Effector memory CD4-positive, alpha-beta T cell (primary cell): ENCODE results near the gene ZNF697.
A peak's percentile ranks its signal among the peaks of the same experiment; 100 is the strongest.
"Not testable (repeated sequence)": the region's sequence is repeated elsewhere in the genome, so short reads cannot be mapped to it uniquely, and the experiment has no call there.

Source experiments
- DNase-seq, 3 donors: peaks; one replicate each; pipeline ENCODE4 v3.0.0-alpha.2; 2020
- H3K27ac ChIP-seq: 2 replicates; pipeline ENCODE4 v1.7.0; 2013; ENCODE audit warnings: mild to moderate bottlenecking, low read length, moderate library complexity; ENCODE audit not compliant: insufficient read depth, poor library complexity, severe bottlenecking
- H3K27me3 ChIP-seq: replicated peaks from 2 replicates; pipeline ENCODE4 v1.7.0; 2013; ENCODE audit warnings: mild to moderate bottlenecking, low read length; ENCODE audit not compliant: insufficient read depth, control insufficient read depth, poor library complexity, severe bottlenecking
- H3K36me3 ChIP-seq: 2 replicates; pipeline ENCODE4 v1.7.0; 2013; ENCODE audit warnings: mild to moderate bottlenecking, low read length, moderate library complexity; ENCODE audit not compliant: control insufficient read depth, insufficient read depth
- H3K4me1 ChIP-seq: 2 replicates; pipeline ENCODE4 v1.7.0; 2013; ENCODE audit warnings: low read length, mild to moderate bottlenecking; ENCODE audit not compliant: control insufficient read depth, insufficient read depth, poor library complexity, severe bottlenecking
- H3K4me3 ChIP-seq: 2 replicates; pipeline ENCODE4 v1.7.0; 2013; ENCODE audit warnings: low read length, low read depth, mild to moderate bottlenecking; ENCODE audit not compliant: insufficient read depth, poor library complexity, severe bottlenecking
- H3K9me3 ChIP-seq: 2 replicates; pipeline ENCODE4 v1.7.0; 2013; ENCODE audit warnings: mild to moderate bottlenecking, low read length, moderate library complexity; ENCODE audit not compliant: control insufficient read depth
- total RNA-seq, 3 donors: gene quantifications; one replicate each; lab custom pipeline; 2026; lab: John Stamatoyannopoulos, UW

The ZNF697 gene
- total RNA-seq: 0 to 0.17 (median 0) reads per million in 3 donors

DNA sequence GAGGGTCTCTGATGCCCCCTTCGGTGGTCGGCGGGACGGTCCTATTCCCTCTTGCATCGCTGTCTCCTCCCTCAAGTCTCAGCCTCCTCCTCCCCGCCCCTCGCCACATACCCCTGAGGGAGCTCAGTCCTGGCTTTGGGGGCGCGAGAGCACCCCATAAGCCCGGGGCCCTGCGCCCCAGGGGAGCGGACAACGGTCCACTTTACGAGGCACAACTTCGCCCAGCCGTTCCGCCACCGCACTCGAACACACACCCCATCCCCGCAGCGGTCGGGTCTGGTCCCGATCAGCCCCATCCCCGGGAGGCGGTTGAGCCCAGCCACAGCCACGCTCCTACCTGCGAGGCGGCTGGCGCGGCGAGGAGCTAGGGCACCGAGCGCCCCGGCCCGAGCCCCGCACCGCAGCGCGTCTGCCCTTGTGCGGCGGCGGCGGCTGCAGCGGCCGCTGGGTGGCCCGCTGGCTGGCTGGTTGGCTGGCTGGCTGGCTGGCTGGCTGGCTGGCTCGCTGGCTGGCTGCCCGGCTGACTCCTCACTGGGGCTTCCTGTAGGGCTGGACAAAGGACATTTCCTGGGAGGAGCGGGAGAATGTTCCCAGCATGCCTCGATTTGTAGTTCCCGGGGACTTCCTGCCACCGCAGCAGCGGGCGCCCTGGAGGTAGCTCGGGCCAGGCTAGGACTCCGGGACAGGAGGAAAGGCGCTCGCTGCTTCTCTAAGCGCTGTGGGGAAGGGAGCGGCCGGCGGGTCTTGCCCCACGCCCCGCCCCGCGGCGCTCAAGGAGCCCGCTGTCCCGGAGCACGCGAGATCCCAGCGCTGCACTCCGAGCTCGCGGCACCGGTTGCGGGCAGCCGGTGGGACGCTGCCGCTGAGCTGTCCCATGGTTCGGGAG lies at the start of gene ZNF697:
Gene ZNF697, minus strand, starts transcription at position 533 of the 886 bp plus-strand sequence. CDS start 22,166 bp downstream, outside the sequence.
- no peaks in the 10 kb centered on the region for H3K36me3 ChIP-seq
- no peaks in the 10 kb centered on the region for H3K9me3 ChIP-seq
- H3K27ac ChIP-seq: no peak within 1 kb of the TSS
- H3K4me1 ChIP-seq: no peaks in the 10 kb centered on the region
- H3K27me3 ChIP-seq: peaks cover 28% of the 10 kb centered on the region
- DNase-seq: no peak
- peak within 1 kb of the TSS; percentile 37 for H3K4me3 ChIP-seq

- DNase-seq: no peak
- H3K27ac ChIP-seq: no peak overlapping the region
- no peaks in the 10 kb centered on the region for H3K27me3 ChIP-seq
- H3K4me1 ChIP-seq: no peaks in the 10 kb centered on the region
- H3K36me3 ChIP-seq: no peaks in the 10 kb centered on the region
- H3K9me3 ChIP-seq: peaks cover 6% of the 10 kb centered on the region
- H3K4me3 ChIP-seq: no peak overlapping the region
These were observed 49.5 kb upstream of the ZNF697 start for GRCh38 chr1:119697598-119697997.

DNA sequence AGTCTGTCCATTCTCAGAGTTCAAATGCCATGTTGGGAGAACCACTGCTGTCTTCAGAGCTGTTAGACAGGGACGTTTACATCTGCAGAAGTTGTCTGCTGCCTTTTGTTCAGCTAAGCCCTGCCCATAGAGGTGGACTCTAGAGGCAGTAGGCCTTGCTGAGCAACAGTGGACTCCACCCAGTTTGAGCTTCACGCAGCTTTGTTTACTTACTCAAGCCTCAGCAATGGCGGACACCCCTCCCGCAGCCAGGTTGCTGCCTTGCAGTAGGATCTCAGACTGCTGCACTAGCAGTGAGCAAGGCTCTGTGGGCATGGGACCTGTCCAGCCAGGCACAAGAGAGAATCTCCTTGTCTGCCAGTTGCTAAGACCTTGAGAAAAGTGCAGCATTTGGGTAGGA lies 48.8 kb upstream of the ZNF697 start:
- not testable (repeated sequence) for H3K27ac ChIP-seq, H3K4me1 ChIP-seq, H3K4me3 ChIP-seq, H3K27me3 ChIP-seq, H3K36me3 ChIP-seq, DNase-seq, H3K9me3 ChIP-seq

GRCh38 chr1:119689511-119689910 lies 41.4 kb upstream of the ZNF697 start:
- Histone ChIP-seq H3K4me1 (no peaks in the 10 kb centered on the region), H3K4me3 (no peak overlapping the region), H3K27me3 (no peaks in the 10 kb centered on the region), H3K9me3 (no peaks in the 10 kb centered on the region), H3K27ac (no peak overlapping the region), H3K36me3 (no peaks in the 10 kb centered on the region)
- no peak for DNase-seq

- Histone ChIP-seq H3K4me1 (no peaks in the 10 kb centered on the region), H3K36me3 (no peaks in the 10 kb centered on the region), H3K4me3 (no peak overlapping the region), H3K27ac (no peak overlapping the region), H3K9me3 (no peaks in the 10 kb centered on the region), H3K27me3 (no peaks in the 10 kb centered on the region)
- no peak for DNase-seq
These were observed 40.7 kb upstream of the ZNF697 start for GRCh38 chr1:119688810-119689209.

DNA sequence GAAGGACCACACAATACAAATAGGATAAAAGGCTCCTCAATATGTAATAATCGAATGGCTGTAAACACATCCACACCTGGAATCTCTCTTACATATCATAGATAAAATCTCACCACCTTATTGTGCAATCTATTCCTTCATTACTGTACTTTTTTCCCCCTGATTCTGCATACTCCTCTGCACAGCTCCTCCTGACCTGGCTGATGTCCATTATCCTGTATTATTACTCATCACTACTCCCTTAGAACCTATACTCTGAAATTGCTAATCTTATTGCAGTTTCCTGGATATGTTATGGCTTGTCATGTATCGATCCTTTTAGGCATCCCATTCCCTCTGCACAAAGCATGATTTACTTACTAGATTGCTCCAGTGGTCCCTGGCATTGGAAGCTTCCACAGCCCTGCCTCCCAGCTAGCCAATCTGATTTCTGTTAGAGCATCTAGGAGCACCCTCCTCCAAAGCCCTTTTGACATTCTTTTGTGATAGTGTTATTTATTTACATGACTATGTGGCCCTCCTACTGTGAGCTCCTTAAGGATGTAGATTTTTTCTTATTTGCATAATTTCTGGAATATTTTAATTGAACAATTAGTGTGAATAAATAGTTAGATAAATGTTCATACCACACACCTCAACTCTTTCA lies 39.5 kb upstream of the ZNF697 start:
- DNase-seq: no peak

DNA sequence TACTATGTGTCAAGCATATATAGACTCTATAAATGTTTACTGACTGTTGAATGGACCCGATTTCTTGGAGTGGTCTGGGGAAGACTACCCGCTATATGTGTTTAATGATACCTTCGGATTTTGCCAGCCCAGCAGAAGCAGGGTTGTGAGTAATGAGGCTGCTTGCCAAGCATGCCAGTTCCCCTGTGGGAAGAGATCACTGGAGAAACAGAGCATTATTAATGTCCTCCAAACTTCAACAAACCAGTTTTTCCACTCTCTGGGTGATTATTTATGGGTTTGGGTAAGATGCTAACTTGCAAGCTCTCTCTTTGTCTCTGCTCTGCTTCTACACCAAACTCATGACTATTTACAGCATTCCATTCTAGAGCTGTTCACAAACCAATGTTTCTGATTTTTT lies 38.6 kb upstream of the ZNF697 start:
- no peak for DNase-seq
- Histone ChIP-seq H3K9me3 (no peaks in the 10 kb centered on the region), H3K27ac (no peak overlapping the region), H3K36me3 (no peaks in the 10 kb centered on the region), H3K4me3 (no peak overlapping the region), H3K4me1 (no peaks in the 10 kb centered on the region), H3K27me3 (no peaks in the 10 kb centered on the region)

More for the DNA sequence above, 39.5 kb upstream of the ZNF697 start:
- Histone ChIP-seq H3K4me3 (no peak overlapping the region), H3K27me3 (no peaks in the 10 kb centered on the region), H3K27ac (no peak overlapping the region), H3K9me3 (no peaks in the 10 kb centered on the region), H3K4me1 (no peaks in the 10 kb centered on the region), H3K36me3 (no peaks in the 10 kb centered on the region)

- Histone ChIP-seq H3K4me3 (no peak overlapping the region), H3K27ac (no peak overlapping the region), H3K4me1 (no peaks in the 10 kb centered on the region), H3K36me3 (no peaks in the 10 kb centered on the region), H3K27me3 (no peaks in the 10 kb centered on the region), H3K9me3 (no peaks in the 10 kb centered on the region)
- no peak for DNase-seq
These were observed 35.8 kb upstream of the ZNF697 start for GRCh38 chr1:119683893-119684292.

DNA sequence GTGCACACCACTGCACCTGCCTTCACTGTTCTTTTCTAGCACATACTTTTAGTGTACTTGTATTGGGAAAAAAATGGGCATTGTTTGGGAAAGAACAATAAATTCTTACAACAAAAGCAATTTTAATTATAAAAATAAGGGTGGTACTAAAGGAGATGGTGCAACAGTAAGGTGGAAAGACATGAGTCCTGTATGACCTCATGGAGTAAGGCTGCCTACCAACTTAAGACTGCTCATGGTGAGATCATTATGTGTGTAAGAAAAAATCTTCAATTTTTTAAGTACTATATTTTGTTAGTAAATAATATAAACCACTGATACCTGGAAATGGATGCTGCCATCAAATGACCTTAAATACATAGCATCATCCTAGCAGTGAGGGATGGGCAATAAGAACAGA lies 34.1 kb upstream of the ZNF697 start:
- no peaks in the 10 kb centered on the region for H3K27me3 ChIP-seq
- no peak overlapping the region for H3K4me3 ChIP-seq
- no peak for DNase-seq
- no peak overlapping the region for H3K27ac ChIP-seq
- H3K36me3 ChIP-seq: no peaks in the 10 kb centered on the region
- no peaks in the 10 kb centered on the region for H3K4me1 ChIP-seq
- no peaks in the 10 kb centered on the region for H3K9me3 ChIP-seq

DNA sequence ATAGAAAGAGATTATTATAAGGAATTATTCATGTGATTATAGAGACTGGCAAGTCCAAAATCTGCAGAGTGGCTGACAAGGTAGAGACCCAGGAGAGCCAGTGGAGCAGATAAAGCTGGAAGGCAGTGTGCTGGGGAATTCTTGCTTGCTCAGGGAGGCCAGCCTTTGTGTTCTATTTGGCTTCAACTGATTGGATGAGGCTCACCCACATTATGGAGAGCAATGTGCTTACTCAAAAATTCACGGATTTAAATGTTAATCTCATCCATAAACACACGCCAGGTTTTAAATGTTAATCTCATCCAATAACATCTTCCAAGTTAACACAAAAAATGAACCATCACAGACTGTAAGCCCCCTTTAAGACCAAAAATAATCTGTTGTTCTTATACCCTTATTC lies 33.5 kb upstream of the ZNF697 start:
- no peak overlapping the region for H3K4me3 ChIP-seq
- no peaks in the 10 kb centered on the region for H3K36me3 ChIP-seq
- no peaks in the 10 kb centered on the region for H3K9me3 ChIP-seq
- H3K4me1 ChIP-seq: no peaks in the 10 kb centered on the region
- H3K27ac ChIP-seq: no peak overlapping the region
- no peaks in the 10 kb centered on the region for H3K27me3 ChIP-seq
- no peak for DNase-seq
